GM12865 (cell line): Measurements from ENCODE around the gene SLC17A3.

Experiments used
- DNase-seq: peaks from one replicate; pipeline ENCODE4 v3.0.0; 2010; ENCODE audit warnings: low read depth
- H3K4me3 ChIP-seq: 2 replicates; pipeline ENCODE4 v1.5.1; 2011; ENCODE audit warnings: mild to moderate bottlenecking, low read depth, low read length, control low read depth
- CTCF ChIP-seq: IDR thresholded peaks from 2 replicates; pipeline ENCODE4 v1.5.1; 2011; ENCODE audit warnings: low read length, control low read depth, low read depth, inconsistent platforms; ENCODE audit not compliant: insufficient read depth; ENCODE audit errors: missing control alignments

The SLC17A3 gene

GRCh38 chr6:25831532-25832306 lies 42.3 kb downstream of the SLC17A3 start, which contains the start of gene SLC17A1:
TSS of gene SLC17A1 (minus strand) at chr6:25832052. CDS start at chr6:25830557, 1,495 bp downstream.
- no peak for DNase-seq
- TF ChIP-seq CTCF, result no peak
- no peak within 1 kb of the TSS for H3K4me3 ChIP-seq

GRCh38 chr6:25830458-25830857 lies 43.6 kb downstream of the SLC17A3 start:
- no peak overlapping the region for H3K4me3 ChIP-seq
- no peak for TF ChIP-seq CTCF
- no peak for DNase-seq

GRCh38 chr6:25829375-25829774 lies 44.7 kb downstream of the SLC17A3 start:
- TF ChIP-seq CTCF, result no peak
- peak; percentile 54 for DNase-seq
- H3K4me3 ChIP-seq, result no peak overlapping the region

GRCh38 chr6:25821341-25821740 lies 52.7 kb downstream of the SLC17A3 start:
- no peak for TF ChIP-seq CTCF

GRCh38 chr6:25816252-25816651 lies 57.8 kb downstream of the SLC17A3 start:
- no peak for TF ChIP-seq CTCF
- no peak for DNase-seq
- H3K4me3 ChIP-seq, result no peak overlapping the region

More at GRCh38 chr6:25821341-25821740, 52.7 kb downstream of the SLC17A3 start:
- DNase-seq, result no peak
- no peak overlapping the region for H3K4me3 ChIP-seq

- no peak for TF ChIP-seq CTCF
- no peak for DNase-seq
- no peak overlapping the region for H3K4me3 ChIP-seq
These were observed 58.8 kb downstream of the SLC17A3 start for GRCh38 chr6:25815194-25815593.

GRCh38 chr6:25804804-25805203 lies 69.2 kb downstream of the SLC17A3 start:
- no peak for DNase-seq

More at GRCh38 chr6:25804804-25805203, 69.2 kb downstream of the SLC17A3 start:
- no peak for TF ChIP-seq CTCF
- no peak overlapping the region for H3K4me3 ChIP-seq
